ENCODE data around the gene COLEC12.

Gene COLEC12

GRCh38 chr18:404061-404636, 96.4 kb downstream of the COLEC12 start:
- Mint-ChIP-seq H3K4me1 (peaks cover 27% of the 10 kb centered on the region), H3K36me3 (ENCODE audit: low read depth) (peaks cover 41% of the 10 kb centered on the region), H3K4me3 (no peak overlapping the region), H3K27ac (no peak overlapping the region), H3K27me3 (ENCODE audit: low read depth) (peaks cover 4% of the 10 kb centered on the region), H3K9me3 (peaks cover 26% of the 10 kb centered on the region)
- no peak for TF ChIP-seq CTCF (IDR thresholded peaks at IDR 0.05; ENCODE audit: unreplicated experiment in 3 of 3)

- H3K27ac Mint-ChIP-seq, result no peak overlapping the region
- H3K4me3 Mint-ChIP-seq, result no peak overlapping the region
- H3K4me1 Mint-ChIP-seq, result peaks cover 39% of the 10 kb centered on the region
- peaks cover 4% of the 10 kb centered on the region for H3K27me3 Mint-ChIP-seq (ENCODE audit: low read depth)
- no peak for TF ChIP-seq CTCF (IDR thresholded peaks at IDR 0.05; ENCODE audit: unreplicated experiment in 3 of 3)
- peaks cover 24% of the 10 kb centered on the region for H3K9me3 Mint-ChIP-seq
- H3K36me3 Mint-ChIP-seq (ENCODE audit: low read depth), result peaks cover 38% of the 10 kb centered on the region
Measured at GRCh38 chr18:402129-402528, 98.4 kb downstream of the COLEC12 start.

DNA sequence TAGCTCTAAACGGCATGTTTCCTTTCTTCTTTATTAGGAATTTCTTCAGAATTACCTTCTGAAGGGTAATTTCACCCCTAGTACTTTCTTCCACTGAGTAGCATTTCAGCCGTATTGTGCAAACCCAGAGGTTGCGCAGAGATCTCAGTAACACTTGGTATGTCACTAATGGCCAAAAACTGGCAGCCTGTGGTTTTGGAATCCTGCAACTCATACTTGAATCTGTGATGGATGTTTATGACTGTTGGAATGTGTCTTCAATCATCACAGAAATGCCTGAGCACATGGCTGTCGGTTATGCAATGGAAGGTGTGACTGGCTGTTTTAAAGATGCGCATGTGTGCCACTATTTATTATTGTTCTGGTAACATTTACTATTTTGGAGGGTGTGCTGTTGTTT, 100.0 kb downstream of the COLEC12 start:
- Mint-ChIP-seq H3K27ac (no peak overlapping the region), H3K9me3 (peaks cover 13% of the 10 kb centered on the region), H3K4me1 (peaks cover 51% of the 10 kb centered on the region), H3K27me3 (ENCODE audit: low read depth) (peaks cover 4% of the 10 kb centered on the region), H3K36me3 (ENCODE audit: low read depth) (peaks cover 26% of the 10 kb centered on the region), H3K4me3 (no peak overlapping the region)
- no peak for TF ChIP-seq CTCF (IDR thresholded peaks at IDR 0.05; ENCODE audit: unreplicated experiment in 3 of 3)

DNA sequence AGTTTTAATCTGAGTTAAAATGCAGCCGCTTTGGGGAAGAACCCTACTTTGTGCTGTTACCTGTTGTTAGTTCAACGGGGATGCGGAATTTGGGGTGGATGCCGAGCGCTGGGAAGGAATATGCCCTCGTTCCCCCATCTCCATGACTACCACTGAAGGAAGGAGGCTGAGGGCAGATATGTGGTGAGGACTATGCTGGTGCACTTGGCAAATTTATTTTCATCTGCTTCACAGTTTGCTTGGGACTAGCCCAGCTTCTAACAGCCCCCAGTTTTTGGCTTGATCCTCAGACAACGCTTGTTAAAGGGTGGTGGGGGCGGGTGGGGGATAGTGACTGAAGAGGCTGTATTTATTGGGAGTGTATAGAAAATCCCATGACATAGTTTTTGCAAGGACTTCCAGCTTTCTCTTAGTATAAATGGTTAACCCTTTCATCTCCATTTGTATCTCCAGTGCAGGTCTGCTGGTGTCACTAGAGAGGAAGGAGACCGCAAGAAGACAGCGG, 100.8 kb downstream of the COLEC12 start:
- peaks cover 20% of the 10 kb centered on the region for H3K36me3 Mint-ChIP-seq (ENCODE audit: low read depth)
- H3K27ac Mint-ChIP-seq, result peak overlapping the region in 2 of 3 experiments; percentile 55 to 85
- peaks cover 7% of the 10 kb centered on the region for H3K9me3 Mint-ChIP-seq
- no peak for TF ChIP-seq CTCF (IDR thresholded peaks at IDR 0.05; ENCODE audit: unreplicated experiment in 3 of 3)
- H3K27me3 Mint-ChIP-seq (ENCODE audit: low read depth), result peaks cover 4% of the 10 kb centered on the region
- no peak overlapping the region for H3K4me3 Mint-ChIP-seq
- peaks cover 59% of the 10 kb centered on the region for H3K4me1 Mint-ChIP-seq

DNA sequence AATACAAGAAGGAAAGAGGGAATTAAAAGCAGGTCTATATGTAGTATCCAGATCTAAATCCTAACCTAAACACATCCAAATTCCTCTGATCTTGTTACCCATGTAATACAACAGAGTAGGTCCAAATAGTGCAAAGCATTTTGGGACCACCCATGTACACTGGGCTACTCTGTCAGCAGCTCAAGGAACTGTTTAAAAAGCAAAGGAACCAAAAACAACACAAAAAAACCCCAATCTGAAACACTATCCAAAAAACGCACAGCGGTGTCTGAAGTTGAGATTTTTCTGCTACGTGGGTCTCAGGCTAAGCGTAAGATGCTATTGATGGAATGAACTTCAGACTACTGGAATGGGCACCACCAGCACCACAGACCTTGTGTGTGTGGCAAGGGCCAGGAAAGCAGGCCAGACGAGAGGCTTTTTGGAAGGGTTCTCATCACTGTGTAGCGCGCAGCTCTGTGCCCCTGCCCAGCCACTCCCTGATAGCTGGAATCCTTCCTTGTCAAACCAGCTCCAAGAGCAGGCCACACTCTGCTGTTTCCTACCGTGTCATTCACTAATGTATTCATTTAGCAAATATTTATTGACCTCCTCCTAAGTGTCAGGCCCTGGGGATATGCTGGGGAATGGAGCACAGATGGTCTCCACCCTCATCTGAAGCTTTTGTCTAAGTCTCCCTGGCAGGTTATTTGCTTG, 101.4 kb downstream of the COLEC12 start:
- H3K9me3 Mint-ChIP-seq, result peaks cover 4% of the 10 kb centered on the region
- H3K4me3 Mint-ChIP-seq, result no peak overlapping the region
- H3K4me1 Mint-ChIP-seq, result peaks cover 61% of the 10 kb centered on the region
- peak overlapping the region; percentile 37 to 85 (median 55) for H3K27ac Mint-ChIP-seq
- H3K27me3 Mint-ChIP-seq (ENCODE audit: low read depth), result peaks cover 4% of the 10 kb centered on the region
- TF ChIP-seq CTCF (IDR thresholded peaks at IDR 0.05; ENCODE audit: unreplicated experiment in 3 of 3), result no peak
- H3K36me3 Mint-ChIP-seq (ENCODE audit: low read depth), result peaks cover 15% of the 10 kb centered on the region

Measured in nephron (organoid).